ENCODE data around the gene STAC3.

DNA sequence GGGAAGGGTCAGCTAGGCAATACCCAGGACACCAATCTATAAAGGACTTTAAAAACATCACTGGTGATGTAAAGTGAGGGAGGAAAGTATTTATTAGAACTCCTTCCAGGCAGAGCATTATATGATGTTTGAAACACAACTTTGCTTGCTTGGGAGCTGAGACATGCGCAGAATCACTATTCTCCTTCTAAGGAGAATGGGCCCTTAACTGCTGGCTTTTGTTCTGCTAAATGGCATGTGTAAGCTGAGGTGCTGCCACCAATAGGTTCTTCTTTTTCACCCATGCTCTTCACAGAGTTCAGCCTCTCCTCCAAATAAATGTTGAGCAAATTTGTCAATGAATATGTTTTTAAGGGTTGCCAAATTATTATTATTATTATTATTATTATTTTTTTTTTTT, 3.9 kb downstream of the STAC3 start:
- TF ChIP-seq POLR2AphosphoS5 (IDR thresholded peaks at IDR 0.05; ENCODE audit: low read depth, low read length) (no peak), POLR2A (IDR thresholded peaks at IDR 0.05; ENCODE audit: low read depth, low read length) (no peak)

Measured in GM12892 (cell line).